ENCODE data around the gene DPP6. TPM values are rescaled to one million over a fixed set of nuclear protein-coding genes. Genes with fewer than 3 reads are reported as not detected.
"Not testable (repeated sequence)": the region's sequence is repeated elsewhere in the genome, so short reads cannot be mapped to it uniquely, and the experiment has no call there.

Gene DPP6
- total RNA-seq, 4 donors from 2014 or later, result 13.4 to 33.2 (median 26.8) TPM

- intact Hi-C loops (cut with DNase I); H3K27me3 ChIP-seq; H3K27ac ChIP-seq (replicated peaks in 1 of 4); H3K4me1 ChIP-seq; H3K9me3 ChIP-seq; H3K36me3 ChIP-seq; H3K4me3 ChIP-seq; DNase-seq (ENCODE audit: extremely low spot score): not testable (repeated sequence)
- peak in 1 of 3 experiments; percentile 25 for TF ChIP-seq CTCF (IDR thresholded peaks at IDR 0.05)
- WGBS, result 12% methylated on average over 4 of the region's 13 CpGs
These were observed 12.6 kb upstream of the DPP6 start for GRCh38 chr7:154039466-154040165.

- DNase-seq (ENCODE audit: extremely low spot score); H3K36me3 ChIP-seq; H3K9me3 ChIP-seq; intact Hi-C loops (cut with DNase I); H3K4me3 ChIP-seq; H3K27ac ChIP-seq (replicated peaks in 1 of 4): not testable (repeated sequence)
- peaks cover 0 to 27% (median 5%) of the 10 kb centered on the region in 4 donors for H3K27me3 ChIP-seq
- peaks cover 0 to 20% (median 12%) of the 10 kb centered on the region in 4 donors for H3K4me1 ChIP-seq
- WGBS, result 98% methylated on average over 5 of the region's 5 CpGs
These were observed 1.8 kb upstream of the DPP6 start for GRCh38 chr7:154050394-154050793.

GRCh38 chr7:154051006-154051642 lies 1.1 kb upstream of the DPP6 start:
- DNase-seq (ENCODE audit: extremely low spot score); H3K9me3 ChIP-seq; H3K36me3 ChIP-seq; H3K27ac ChIP-seq (replicated peaks in 1 of 4); intact Hi-C loops (cut with DNase I): not testable (repeated sequence)
- Histone ChIP-seq H3K27me3 (peaks cover 0 to 27% (median 5%) of the 10 kb centered on the region in 4 donors), H3K4me1 (peaks cover 0 to 20% (median 12%) of the 10 kb centered on the region in 4 donors), H3K4me3 (peak overlapping the region in 3 of 4 donors; percentile 20 to 27 (median 22))
- 60% methylated on average over 2 of the region's 42 CpGs for WGBS

- H3K27ac ChIP-seq (replicated peaks in 1 of 4); H3K9me3 ChIP-seq; intact Hi-C loops (cut with DNase I); H3K36me3 ChIP-seq: not testable (repeated sequence)
- Histone ChIP-seq H3K4me3 (peak overlapping the region; percentile 6 to 28 (median 26)), H3K27me3 (peaks cover 0 to 27% (median 5%) of the 10 kb centered on the region in 4 donors), H3K4me1 (peaks cover 0 to 20% (median 12%) of the 10 kb centered on the region in 4 donors)
- peak; percentile 72 for DNase-seq (ENCODE audit: extremely low spot score)
- WGBS, result 0% methylated on average over 18 of the region's 83 CpGs
These were observed 493 bp downstream of the DPP6 start for GRCh38 chr7:154052530-154053252.

- Histone ChIP-seq H3K27me3 (peaks cover 0 to 27% (median 5%) of the 10 kb centered on the region in 4 donors), H3K4me1 (peaks cover 0 to 20% (median 12%) of the 10 kb centered on the region in 4 donors)
- H3K4me3 ChIP-seq; H3K36me3 ChIP-seq; intact Hi-C loops (cut with DNase I); DNase-seq (ENCODE audit: extremely low spot score); H3K27ac ChIP-seq (replicated peaks in 1 of 4); H3K9me3 ChIP-seq: not testable (repeated sequence)
- 36% methylated on average over 11 of the region's 16 CpGs for WGBS
These were observed 1.5 kb downstream of the DPP6 start for GRCh38 chr7:154053466-154054312.

GRCh38 chr7:154054664-154055063 lies 2.5 kb downstream of the DPP6 start:
- Histone ChIP-seq H3K27me3 (peaks cover 0 to 27% (median 5%) of the 10 kb centered on the region in 4 donors), H3K4me1 (peaks cover 0 to 20% (median 12%) of the 10 kb centered on the region in 4 donors)
- intact Hi-C loops (cut with DNase I); H3K4me3 ChIP-seq; H3K27ac ChIP-seq (replicated peaks in 1 of 4); DNase-seq (ENCODE audit: extremely low spot score); H3K36me3 ChIP-seq; H3K9me3 ChIP-seq: not testable (repeated sequence)
- 50% methylated on average over 1 of the region's 2 CpGs for WGBS

GRCh38 chr7:154055491-154056106 lies 3.4 kb downstream of the DPP6 start:
- DNase-seq (ENCODE audit: extremely low spot score); H3K9me3 ChIP-seq; H3K27ac ChIP-seq (replicated peaks in 1 of 4); intact Hi-C loops (cut with DNase I); H3K4me3 ChIP-seq; H3K36me3 ChIP-seq: not testable (repeated sequence)
- peaks cover 0 to 24% (median 5%) of the 10 kb centered on the region in 4 donors for H3K27me3 ChIP-seq
- WGBS, result 57% methylated on average over 3 of the region's 9 CpGs
- H3K4me1 ChIP-seq, result peaks cover 0 to 20% (median 12%) of the 10 kb centered on the region in 4 donors

GRCh38 chr7:154058783-154059182 lies 6.6 kb downstream of the DPP6 start:
- H3K27ac ChIP-seq (replicated peaks in 1 of 4); H3K27me3 ChIP-seq; H3K4me3 ChIP-seq; H3K4me1 ChIP-seq; DNase-seq (ENCODE audit: extremely low spot score); intact Hi-C loops (cut with DNase I); H3K9me3 ChIP-seq; H3K36me3 ChIP-seq: not testable (repeated sequence)
- WGBS, result 89% methylated on average over 3 of the region's 14 CpGs

- H3K27ac ChIP-seq (replicated peaks in 1 of 4); intact Hi-C loops (cut with DNase I); H3K9me3 ChIP-seq; H3K4me1 ChIP-seq; H3K4me3 ChIP-seq; H3K36me3 ChIP-seq; DNase-seq (ENCODE audit: extremely low spot score); H3K27me3 ChIP-seq: not testable (repeated sequence)
- 91% methylated on average over 6 of the region's 15 CpGs for WGBS
These were observed 8.4 kb downstream of the DPP6 start for GRCh38 chr7:154060551-154060950.
